ENCODE data around the gene MGMT.

Gene MGMT

GRCh38 chr10:129697463-129698247 lies 230.6 kb downstream of the MGMT start:
- Histone ChIP-seq H3K27ac (ENCODE audit: insufficient read depth, low read depth, low read length, poor library complexity, severe bottlenecking) (no peak overlapping the region), H3K27me3 (ENCODE audit: control insufficient read depth, insufficient read depth, low read length, poor library complexity, severe bottlenecking) (no peaks in the 10 kb centered on the region), H3K36me3 (ENCODE audit: control insufficient read depth, insufficient read depth, low read length) (no peaks in the 10 kb centered on the region), H3K4me1 (ENCODE audit: control insufficient read depth, insufficient read depth, low read length) (peaks cover 11% of the 10 kb centered on the region), H3K4me3 (ENCODE audit: insufficient read depth, low read depth, low read length) (no peak overlapping the region), H3K9me3 (ENCODE audit: control insufficient read depth, low read length) (no peaks in the 10 kb centered on the region)
- WGBS, 2 experiments, result 95 to 97% methylated on average over 15 of the region's 15 CpGs

- H3K9me3 ChIP-seq (ENCODE audit: control insufficient read depth, low read length), result no peaks in the 10 kb centered on the region
- no peaks in the 10 kb centered on the region for H3K36me3 ChIP-seq (ENCODE audit: control insufficient read depth, insufficient read depth, low read length)
- H3K27me3 ChIP-seq (ENCODE audit: control insufficient read depth, insufficient read depth, low read length, poor library complexity, severe bottlenecking), result no peaks in the 10 kb centered on the region
- WGBS, 2 experiments, result 90 to 91% methylated on average over 15 of the region's 15 CpGs
- H3K4me1 ChIP-seq (ENCODE audit: control insufficient read depth, insufficient read depth, low read length), result peaks cover 10% of the 10 kb centered on the region
- H3K27ac ChIP-seq (ENCODE audit: insufficient read depth, low read depth, low read length, poor library complexity, severe bottlenecking), result no peak overlapping the region
- no peak overlapping the region for H3K4me3 ChIP-seq (ENCODE audit: insufficient read depth, low read depth, low read length)
Measured at GRCh38 chr10:129699722-129700340, 232.8 kb downstream of the MGMT start.

- H3K27me3 ChIP-seq (ENCODE audit: control insufficient read depth, insufficient read depth, low read length, poor library complexity, severe bottlenecking), result no peaks in the 10 kb centered on the region
- 95 to 96% methylated on average over 17 of the region's 17 CpGs for WGBS, 2 experiments
Measured at GRCh38 chr10:129702605-129703004, 235.6 kb downstream of the MGMT start.

GRCh38 chr10:129703287-129704137 lies 236.5 kb downstream of the MGMT start:
- Histone ChIP-seq H3K4me1 (ENCODE audit: control insufficient read depth, insufficient read depth, low read length) (peaks cover 10% of the 10 kb centered on the region), H3K27me3 (ENCODE audit: control insufficient read depth, insufficient read depth, low read length, poor library complexity, severe bottlenecking) (no peaks in the 10 kb centered on the region), H3K27ac (ENCODE audit: insufficient read depth, low read depth, low read length, poor library complexity, severe bottlenecking) (no peak overlapping the region), H3K4me3 (ENCODE audit: insufficient read depth, low read depth, low read length) (no peak overlapping the region), H3K36me3 (ENCODE audit: control insufficient read depth, insufficient read depth, low read length) (no peaks in the 10 kb centered on the region), H3K9me3 (ENCODE audit: control insufficient read depth, low read length) (no peaks in the 10 kb centered on the region)
- WGBS, 2 experiments, result 94% methylated on average over 26 of the region's 26 CpGs

More at GRCh38 chr10:129702605-129703004, 235.6 kb downstream of the MGMT start:
- peaks cover 10% of the 10 kb centered on the region for H3K4me1 ChIP-seq (ENCODE audit: control insufficient read depth, insufficient read depth, low read length)
- no peaks in the 10 kb centered on the region for H3K36me3 ChIP-seq (ENCODE audit: control insufficient read depth, insufficient read depth, low read length)
- H3K9me3 ChIP-seq (ENCODE audit: control insufficient read depth, low read length), result no peaks in the 10 kb centered on the region
- H3K27ac ChIP-seq (ENCODE audit: insufficient read depth, low read depth, low read length, poor library complexity, severe bottlenecking), result no peak overlapping the region
- no peak overlapping the region for H3K4me3 ChIP-seq (ENCODE audit: insufficient read depth, low read depth, low read length)

- no peak overlapping the region for H3K27ac ChIP-seq (ENCODE audit: insufficient read depth, low read depth, low read length, poor library complexity, severe bottlenecking)
- no peaks in the 10 kb centered on the region for H3K27me3 ChIP-seq (ENCODE audit: control insufficient read depth, insufficient read depth, low read length, poor library complexity, severe bottlenecking)
- 65 to 69% methylated on average over 16 of the region's 16 CpGs for WGBS, 2 experiments
- H3K36me3 ChIP-seq (ENCODE audit: control insufficient read depth, insufficient read depth, low read length), result no peaks in the 10 kb centered on the region
- no peak overlapping the region for H3K4me3 ChIP-seq (ENCODE audit: insufficient read depth, low read depth, low read length)
- peaks cover 10% of the 10 kb centered on the region for H3K4me1 ChIP-seq (ENCODE audit: control insufficient read depth, insufficient read depth, low read length)
- no peaks in the 10 kb centered on the region for H3K9me3 ChIP-seq (ENCODE audit: control insufficient read depth, low read length)
Measured at GRCh38 chr10:129704225-129704624, 237.2 kb downstream of the MGMT start.

- no peaks in the 10 kb centered on the region for H3K36me3 ChIP-seq (ENCODE audit: control insufficient read depth, insufficient read depth, low read length)
- no peaks in the 10 kb centered on the region for H3K9me3 ChIP-seq (ENCODE audit: control insufficient read depth, low read length)
- 91 to 92% methylated on average over 24 to 25 of the region's 25 CpGs for WGBS, 2 experiments
- no peak overlapping the region for H3K27ac ChIP-seq (ENCODE audit: insufficient read depth, low read depth, low read length, poor library complexity, severe bottlenecking)
- no peaks in the 10 kb centered on the region for H3K27me3 ChIP-seq (ENCODE audit: control insufficient read depth, insufficient read depth, low read length, poor library complexity, severe bottlenecking)
- H3K4me3 ChIP-seq (ENCODE audit: insufficient read depth, low read depth, low read length), result no peak overlapping the region
- H3K4me1 ChIP-seq (ENCODE audit: control insufficient read depth, insufficient read depth, low read length), result peaks cover 10% of the 10 kb centered on the region
Measured at GRCh38 chr10:129704786-129705525, 237.9 kb downstream of the MGMT start.

- WGBS, 2 experiments, result 82 to 83% methylated on average over 8 of the region's 8 CpGs
- H3K9me3 ChIP-seq (ENCODE audit: control insufficient read depth, low read length), result no peaks in the 10 kb centered on the region
- peaks cover 10% of the 10 kb centered on the region for H3K4me1 ChIP-seq (ENCODE audit: control insufficient read depth, insufficient read depth, low read length)
- no peak overlapping the region for H3K27ac ChIP-seq (ENCODE audit: insufficient read depth, low read depth, low read length, poor library complexity, severe bottlenecking)
- H3K36me3 ChIP-seq (ENCODE audit: control insufficient read depth, insufficient read depth, low read length), result no peaks in the 10 kb centered on the region
- H3K4me3 ChIP-seq (ENCODE audit: insufficient read depth, low read depth, low read length), result no peak overlapping the region
- no peaks in the 10 kb centered on the region for H3K27me3 ChIP-seq (ENCODE audit: control insufficient read depth, insufficient read depth, low read length, poor library complexity, severe bottlenecking)
Measured at GRCh38 chr10:129705676-129706075, 238.6 kb downstream of the MGMT start.

- WGBS, 2 experiments, result 96% methylated on average over 19 of the region's 19 CpGs
- Histone ChIP-seq H3K4me3 (ENCODE audit: insufficient read depth, low read depth, low read length) (no peak overlapping the region), H3K4me1 (ENCODE audit: control insufficient read depth, insufficient read depth, low read length) (peaks cover 12% of the 10 kb centered on the region), H3K27me3 (ENCODE audit: control insufficient read depth, insufficient read depth, low read length, poor library complexity, severe bottlenecking) (no peaks in the 10 kb centered on the region), H3K9me3 (ENCODE audit: control insufficient read depth, low read length) (no peaks in the 10 kb centered on the region), H3K27ac (ENCODE audit: insufficient read depth, low read depth, low read length, poor library complexity, severe bottlenecking) (no peak overlapping the region), H3K36me3 (ENCODE audit: control insufficient read depth, insufficient read depth, low read length) (no peaks in the 10 kb centered on the region)
Measured at GRCh38 chr10:129706081-129706480, 239.0 kb downstream of the MGMT start.

- no peaks in the 10 kb centered on the region for H3K36me3 ChIP-seq (ENCODE audit: control insufficient read depth, insufficient read depth, low read length)
- no peak overlapping the region for H3K27ac ChIP-seq (ENCODE audit: insufficient read depth, low read depth, low read length, poor library complexity, severe bottlenecking)
- H3K9me3 ChIP-seq (ENCODE audit: control insufficient read depth, low read length), result no peaks in the 10 kb centered on the region
- peaks cover 16% of the 10 kb centered on the region for H3K4me1 ChIP-seq (ENCODE audit: control insufficient read depth, insufficient read depth, low read length)
- H3K4me3 ChIP-seq (ENCODE audit: insufficient read depth, low read depth, low read length), result no peak overlapping the region
- WGBS, 2 experiments, result 94 to 95% methylated on average over 11 of the region's 11 CpGs
- H3K27me3 ChIP-seq (ENCODE audit: control insufficient read depth, insufficient read depth, low read length, poor library complexity, severe bottlenecking), result no peaks in the 10 kb centered on the region
Measured at GRCh38 chr10:129706523-129706922, 239.5 kb downstream of the MGMT start.

Data from ectodermal cell (in vitro differentiated cells).